ENCODE data around the gene CDKN2B-AS1. TPM values are rescaled to one million over a fixed set of nuclear protein-coding genes. Genes with fewer than 3 reads are reported as not detected.

Gene CDKN2B-AS1
- total RNA-seq, 2 experiments from 2014 or later = 4.4 to 5.6 TPM

DNA sequence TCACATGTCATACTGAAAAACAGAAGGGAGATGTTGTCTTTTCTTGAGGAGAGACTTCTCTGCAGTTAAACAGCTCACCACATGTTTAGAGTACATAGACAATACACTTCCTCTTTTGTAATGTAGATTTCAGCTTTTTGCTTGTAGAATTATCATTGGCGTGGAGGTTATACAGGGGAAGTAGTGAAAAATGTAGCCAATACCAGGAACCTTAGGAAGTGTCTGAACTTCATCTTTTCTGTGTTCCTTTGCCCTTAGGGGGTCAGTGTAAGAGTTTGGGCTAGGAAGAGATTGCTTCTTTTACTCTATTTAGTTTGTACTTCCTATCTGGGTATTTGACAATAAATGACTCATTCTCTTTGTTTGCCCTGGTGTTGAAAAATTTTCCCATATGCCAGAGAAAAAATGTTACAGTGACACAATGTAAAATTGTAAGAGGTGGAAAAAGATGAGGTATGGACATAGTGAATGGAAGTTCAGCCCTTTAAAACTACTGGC, 35.6 kb downstream of the CDKN2B-AS1 start:
- no peaks in the 10 kb centered on the region for H3K9me3 Mint-ChIP-seq
- H3K27me3 Mint-ChIP-seq = peaks cover 26% of the 10 kb centered on the region
- CTCF ChIA-PET = interaction anchor here (1.3 kb wide), 1 partner anchor 21 kb away, joined by 4 read pairs; the partner anchor contains the start of gene CDKN2B
- no peak overlapping the region for H3K4me3 Mint-ChIP-seq
- POLR2A ChIA-PET = no interaction called here
- peaks cover 4% of the 10 kb centered on the region for H3K4me1 Mint-ChIP-seq
- DNase-seq = no peak
- H3K36me3 Mint-ChIP-seq (ENCODE audit: low read depth) = no peaks in the 10 kb centered on the region
- no peak overlapping the region for H3K27ac Mint-ChIP-seq

DNA sequence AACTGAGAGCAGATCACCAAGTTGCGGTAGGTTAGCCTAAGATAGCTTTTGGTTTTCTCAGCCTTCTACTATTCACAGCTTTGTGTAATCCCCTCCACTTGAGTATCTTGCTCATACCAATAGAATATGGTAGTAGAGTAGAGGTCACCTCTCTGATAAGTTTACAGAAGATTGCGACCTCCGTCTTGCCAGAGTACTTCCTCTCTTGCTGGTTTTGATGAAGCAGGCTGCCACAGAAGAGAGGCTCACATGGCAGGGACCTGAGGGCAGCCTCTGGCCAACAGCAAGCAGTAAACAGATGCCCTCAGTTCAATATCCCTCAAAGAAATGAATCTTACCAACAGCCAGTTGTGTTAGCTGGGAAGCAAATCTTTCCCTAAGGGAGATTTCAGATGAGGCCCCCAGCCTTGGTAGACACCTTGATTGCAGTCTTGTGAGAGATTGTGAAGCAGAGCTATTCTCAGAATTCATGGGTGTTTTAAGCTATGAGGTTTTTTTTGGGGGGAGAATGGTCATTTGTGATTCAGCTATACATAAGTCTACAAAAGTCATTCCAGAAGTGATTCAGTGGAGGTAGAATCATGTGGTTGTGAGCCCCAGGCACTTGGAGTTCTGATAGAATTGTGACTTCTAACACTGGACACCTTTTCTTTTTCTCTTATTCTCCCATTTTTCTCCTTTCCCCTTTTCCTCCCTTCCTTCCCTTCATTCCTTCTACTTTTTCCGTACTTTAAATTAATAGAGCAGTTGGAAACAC, 37.2 kb downstream of the CDKN2B-AS1 start:
- POLR2A ChIA-PET = no interaction called here
- H3K27me3 Mint-ChIP-seq = peaks cover 26% of the 10 kb centered on the region
- no peak for DNase-seq
- H3K4me3 Mint-ChIP-seq = no peak overlapping the region
- no peaks in the 10 kb centered on the region for H3K9me3 Mint-ChIP-seq
- peaks cover 15% of the 10 kb centered on the region for H3K4me1 Mint-ChIP-seq
- H3K36me3 Mint-ChIP-seq (ENCODE audit: low read depth) = no peaks in the 10 kb centered on the region
- CTCF ChIA-PET = no interaction called here
- H3K27ac Mint-ChIP-seq = no peak overlapping the region

DNA sequence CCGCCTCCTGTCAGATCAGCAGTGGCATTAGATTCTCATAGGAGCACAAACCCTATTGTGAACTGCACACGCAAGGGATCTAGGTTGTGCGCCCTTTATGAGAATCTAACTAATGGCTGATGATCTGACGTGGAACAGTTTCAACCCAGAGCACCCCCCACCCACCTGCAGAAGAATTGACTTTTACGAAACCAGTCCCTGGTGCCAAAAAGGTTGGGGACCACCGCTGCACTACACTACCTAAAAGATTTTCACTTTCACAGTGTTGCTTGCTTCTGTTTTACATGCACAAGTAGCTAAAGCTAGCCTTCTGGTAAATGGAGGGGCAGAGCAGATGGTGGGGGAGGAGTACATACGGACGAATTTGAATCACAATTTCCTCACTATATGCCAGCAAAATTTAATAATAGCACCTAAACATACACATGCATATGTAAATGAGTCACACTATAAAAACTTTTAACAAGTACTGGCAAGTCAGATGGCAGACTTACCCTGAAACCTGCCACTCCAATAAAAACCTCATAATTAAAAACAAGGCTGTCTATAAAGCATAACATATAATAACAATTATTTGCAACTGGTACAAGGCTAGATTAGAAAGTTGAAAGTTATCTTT, 38.5 kb downstream of the CDKN2B-AS1 start:
- Mint-ChIP-seq H3K4me3 (no peak overlapping the region), H3K9me3 (no peaks in the 10 kb centered on the region), H3K4me1 (peaks cover 17% of the 10 kb centered on the region), H3K36me3 (ENCODE audit: low read depth) (no peaks in the 10 kb centered on the region), H3K27me3 (peaks cover 26% of the 10 kb centered on the region), H3K27ac (no peak overlapping the region)
- POLR2A ChIA-PET = no interaction called here
- CTCF ChIA-PET = no interaction called here
- no peak for DNase-seq

DNA sequence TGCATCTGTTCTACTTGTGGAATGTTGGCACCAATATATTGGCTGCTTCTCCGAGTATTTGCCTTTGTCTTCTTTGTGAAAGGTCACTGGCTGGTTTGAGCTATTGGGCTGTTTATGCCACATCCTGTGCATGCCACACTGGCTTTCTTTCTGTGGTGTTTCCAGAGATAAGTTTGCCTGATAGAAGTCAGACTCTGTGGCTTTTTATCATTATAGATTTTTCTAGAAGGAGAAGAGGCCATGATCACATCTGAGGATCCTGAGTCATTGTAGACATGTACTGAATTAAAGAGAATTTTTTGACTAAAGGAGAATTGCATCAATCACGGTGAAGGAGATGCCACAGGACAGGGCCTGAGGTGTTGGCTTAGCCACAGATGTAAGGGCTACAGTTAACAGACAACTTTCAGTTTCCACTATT, 41.0 kb downstream of the CDKN2B-AS1 start:
- Mint-ChIP-seq H3K27ac (no peak overlapping the region), H3K4me3 (no peak overlapping the region), H3K9me3 (no peaks in the 10 kb centered on the region), H3K4me1 (peaks cover 20% of the 10 kb centered on the region), H3K27me3 (peaks cover 31% of the 10 kb centered on the region), H3K36me3 (ENCODE audit: low read depth) (no peaks in the 10 kb centered on the region)
- POLR2A ChIA-PET = no interaction called here
- no peak for DNase-seq
- CTCF ChIA-PET = interaction anchor here (1.5 kb wide), 1 partner anchor 27 kb away, joined by 8 read pairs; the partner anchor contains the start of gene CDKN2B

DNA sequence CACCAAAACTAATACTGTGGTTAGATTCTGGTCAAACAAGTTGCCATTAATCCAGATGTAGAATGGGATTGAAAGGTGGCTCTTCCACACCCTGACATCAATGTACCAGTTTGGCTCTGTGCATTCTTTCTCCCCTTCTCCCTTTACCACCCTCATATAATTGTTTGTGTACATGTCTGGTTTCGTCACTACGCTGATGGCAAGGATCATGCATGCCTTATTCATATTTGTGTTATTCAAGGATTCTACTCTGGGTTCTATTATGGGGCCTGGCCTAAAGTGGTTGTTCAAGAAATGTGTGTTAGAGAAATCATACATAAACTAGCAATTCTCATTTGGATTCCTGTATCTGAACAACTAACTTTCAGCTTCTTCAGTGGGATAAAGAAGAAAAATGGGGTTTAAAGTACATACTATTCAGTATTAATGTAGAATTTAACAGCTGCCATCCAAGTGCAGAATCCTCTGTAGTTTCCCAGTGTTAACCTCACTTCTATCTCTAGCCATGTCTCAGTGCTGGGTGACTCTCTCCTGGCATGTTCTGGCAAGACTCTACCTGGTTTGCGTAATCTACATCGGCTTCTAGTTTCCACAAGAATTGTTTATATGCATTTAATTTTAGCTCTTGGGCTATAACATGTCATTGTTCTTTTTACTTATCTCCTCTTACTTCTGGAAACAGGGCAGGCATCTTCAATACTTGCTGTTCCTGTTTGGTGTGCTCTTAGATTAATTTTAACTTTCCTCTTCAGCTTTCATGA, 42.5 kb downstream of the CDKN2B-AS1 start:
- Mint-ChIP-seq H3K4me1 (peaks cover 33% of the 10 kb centered on the region), H3K27me3 (peaks cover 34% of the 10 kb centered on the region), H3K36me3 (ENCODE audit: low read depth) (no peaks in the 10 kb centered on the region), H3K4me3 (no peak overlapping the region), H3K9me3 (no peaks in the 10 kb centered on the region), H3K27ac (no peak overlapping the region)
- POLR2A ChIA-PET = no interaction called here
- no peak for DNase-seq
- CTCF ChIA-PET = interaction anchor here (0.5 to 2.3 kb wide), 6 partner anchors 16 to 225 kb away, joined by 3 to 11 read pairs (median 6); partner anchors contain the start of gene CDKN2B

DNA sequence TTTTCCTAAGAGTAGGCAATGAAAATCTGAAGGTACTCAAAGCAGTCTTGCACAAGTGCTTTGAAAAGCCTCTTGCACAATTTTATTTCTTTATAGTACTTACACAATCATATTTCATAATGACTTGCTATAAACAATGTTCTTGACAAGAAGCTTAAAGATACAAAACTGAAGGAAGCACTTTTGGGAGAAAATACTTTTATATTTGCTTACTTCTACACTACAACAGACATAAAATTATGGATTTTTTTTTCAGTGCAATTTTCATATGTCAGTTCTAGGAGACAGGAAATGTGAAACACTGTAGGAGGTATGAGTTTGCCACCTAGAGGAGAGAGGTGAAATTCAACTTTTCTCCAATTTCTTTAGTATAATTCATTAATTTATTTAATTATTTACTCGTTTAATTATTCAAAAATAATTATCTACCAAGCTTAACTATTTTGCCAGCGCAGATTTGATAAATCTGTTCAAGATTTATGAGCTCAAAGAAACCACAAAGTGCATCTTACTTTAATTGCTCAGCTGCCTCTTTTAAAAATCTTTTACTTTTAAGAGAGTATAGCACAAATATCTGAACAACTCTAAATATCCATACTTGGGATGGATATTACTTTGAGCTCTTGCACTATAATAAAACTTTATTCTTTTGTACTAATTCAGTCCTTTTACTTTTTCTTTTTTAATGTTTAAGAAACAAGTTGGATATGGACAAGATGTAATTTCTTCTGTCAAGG, 43.5 kb downstream of the CDKN2B-AS1 start:
- peaks cover 34% of the 10 kb centered on the region for H3K27me3 Mint-ChIP-seq
- ChIA-PET POLR2A (no interaction called here), CTCF (interaction anchor here (0.6 to 2.3 kb wide), 8 partner anchors 12 to 229 kb away, joined by 3 to 11 read pairs (median 3); partner anchors contain the start of gene CDKN2B)
- H3K4me3 Mint-ChIP-seq = no peak overlapping the region
- no peak for DNase-seq
- H3K9me3 Mint-ChIP-seq = no peaks in the 10 kb centered on the region
- no peaks in the 10 kb centered on the region for H3K36me3 Mint-ChIP-seq (ENCODE audit: low read depth)
- peaks cover 33% of the 10 kb centered on the region for H3K4me1 Mint-ChIP-seq
- H3K27ac Mint-ChIP-seq = no peak overlapping the region

DNA sequence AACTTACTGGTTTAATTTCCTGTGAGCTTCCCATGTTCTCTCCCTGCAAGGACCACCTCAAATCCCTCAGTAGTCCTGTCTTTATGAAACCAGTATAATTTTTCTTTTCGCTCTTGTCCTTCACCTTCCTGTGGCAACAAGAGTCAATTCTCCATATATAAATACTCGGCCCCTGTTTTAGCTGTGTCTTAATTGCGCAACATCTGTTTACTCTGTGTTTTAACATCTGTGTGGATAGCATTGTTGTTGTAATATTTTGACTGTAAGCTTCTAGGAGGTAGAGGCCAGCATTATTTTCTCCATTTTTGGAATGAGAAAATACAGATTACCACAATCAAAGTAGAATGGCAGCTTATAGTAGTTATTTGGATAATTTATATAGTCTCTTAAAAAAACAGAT, 44.7 kb downstream of the CDKN2B-AS1 start:
- H3K4me3 Mint-ChIP-seq = no peak overlapping the region
- H3K27ac Mint-ChIP-seq = no peak overlapping the region
- H3K9me3 Mint-ChIP-seq = no peaks in the 10 kb centered on the region
- no peaks in the 10 kb centered on the region for H3K36me3 Mint-ChIP-seq (ENCODE audit: low read depth)
- ChIA-PET CTCF (interaction anchor here (1.1 to 2.3 kb wide), 4 partner anchors 9 to 230 kb away, joined by 3 to 11 read pairs (median 4); no protein-coding TSS in a partner anchor), POLR2A (no interaction called here)
- H3K4me1 Mint-ChIP-seq = peaks cover 33% of the 10 kb centered on the region
- no peak for DNase-seq
- H3K27me3 Mint-ChIP-seq = peaks cover 39% of the 10 kb centered on the region

DNA sequence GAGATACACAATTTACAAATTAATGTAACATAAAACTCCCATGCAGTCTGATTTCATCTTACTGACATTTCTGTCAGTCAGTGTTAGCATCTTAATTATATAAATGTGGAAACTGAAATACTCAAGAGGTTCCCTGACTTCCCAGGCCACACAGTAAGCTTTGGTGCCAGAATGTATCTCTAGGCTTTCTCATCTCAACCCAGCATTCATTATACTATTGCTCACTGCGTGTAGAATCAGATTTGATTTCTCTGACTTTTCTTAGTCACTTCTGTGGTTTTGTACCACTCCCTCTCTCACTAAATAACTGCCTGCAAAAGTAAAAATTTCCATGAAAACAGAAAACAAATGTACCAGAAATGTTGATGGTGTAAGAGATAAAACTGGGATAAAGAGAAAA, 46.2 kb downstream of the CDKN2B-AS1 start:
- peaks cover 44% of the 10 kb centered on the region for H3K27me3 Mint-ChIP-seq
- ChIA-PET POLR2A (no interaction called here), CTCF (interaction anchor here (1.0 kb wide), 1 partner anchor 25 kb away, joined by 4 read pairs; no protein-coding TSS in a partner anchor)
- no peaks in the 10 kb centered on the region for H3K9me3 Mint-ChIP-seq
- H3K4me3 Mint-ChIP-seq = no peak overlapping the region
- DNase-seq = no peak
- no peak overlapping the region for H3K27ac Mint-ChIP-seq
- no peaks in the 10 kb centered on the region for H3K36me3 Mint-ChIP-seq (ENCODE audit: low read depth)
- H3K4me1 Mint-ChIP-seq = peaks cover 37% of the 10 kb centered on the region

DNA sequence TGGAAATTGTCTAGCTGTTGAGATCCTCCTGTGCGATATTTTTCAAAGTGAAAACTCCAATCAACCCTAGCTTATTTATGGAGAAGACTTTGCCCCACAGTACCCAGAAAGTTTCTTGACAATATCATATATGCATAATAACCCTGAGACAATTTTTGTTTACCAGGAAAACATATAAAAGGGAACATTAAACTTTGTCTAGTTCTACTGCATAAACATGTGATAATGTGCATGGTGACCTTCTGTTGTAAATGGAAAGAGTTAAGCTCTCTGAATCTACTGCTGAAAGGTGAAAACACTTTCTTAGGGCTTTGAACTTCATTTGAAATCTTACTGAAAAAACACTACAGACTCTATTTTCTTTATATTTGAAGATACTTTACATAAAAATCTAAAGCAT, 46.8 kb downstream of the CDKN2B-AS1 start:
- ChIA-PET CTCF (interaction anchor here (1.0 to 1.4 kb wide), 4 partner anchors 12 to 231 kb away, joined by 3 to 5 read pairs (median 4); no protein-coding TSS in a partner anchor), POLR2A (no interaction called here)
- DNase-seq = no peak
- Mint-ChIP-seq H3K9me3 (no peaks in the 10 kb centered on the region), H3K36me3 (ENCODE audit: low read depth) (no peaks in the 10 kb centered on the region), H3K27ac (no peak overlapping the region), H3K4me3 (no peak overlapping the region), H3K27me3 (peaks cover 49% of the 10 kb centered on the region), H3K4me1 (peaks cover 37% of the 10 kb centered on the region)

DNA sequence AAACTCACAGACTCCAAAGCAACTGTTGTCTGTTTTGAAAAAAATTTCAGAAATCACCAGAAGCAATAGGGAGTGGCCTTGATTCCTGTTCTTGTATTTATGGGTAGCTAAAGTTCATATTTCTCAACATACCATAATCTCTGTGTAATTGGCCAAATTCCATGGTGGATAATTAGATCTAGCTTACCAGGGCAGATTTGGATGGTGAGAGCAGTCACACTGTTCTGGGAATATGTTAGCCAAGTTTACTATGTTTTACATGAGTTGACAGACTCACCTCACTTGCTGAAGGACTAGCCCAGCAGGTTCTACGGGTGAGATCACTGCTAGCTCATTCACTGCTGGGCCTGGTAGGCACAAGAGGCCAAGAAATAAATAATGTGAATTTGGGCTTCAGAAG, 47.2 kb downstream of the CDKN2B-AS1 start:
- DNase-seq = no peak
- H3K27me3 Mint-ChIP-seq = peaks cover 53% of the 10 kb centered on the region
- no peaks in the 10 kb centered on the region for H3K9me3 Mint-ChIP-seq
- CTCF ChIA-PET = interaction anchor here (1.1 to 1.4 kb wide), 3 partner anchors 11 to 232 kb away, joined by 3 to 5 read pairs (median 4); no protein-coding TSS in a partner anchor
- H3K4me3 Mint-ChIP-seq = no peak overlapping the region
- no peaks in the 10 kb centered on the region for H3K36me3 Mint-ChIP-seq (ENCODE audit: low read depth)
- no peak overlapping the region for H3K27ac Mint-ChIP-seq
- peaks cover 42% of the 10 kb centered on the region for H3K4me1 Mint-ChIP-seq
- POLR2A ChIA-PET = no interaction called here

DNA sequence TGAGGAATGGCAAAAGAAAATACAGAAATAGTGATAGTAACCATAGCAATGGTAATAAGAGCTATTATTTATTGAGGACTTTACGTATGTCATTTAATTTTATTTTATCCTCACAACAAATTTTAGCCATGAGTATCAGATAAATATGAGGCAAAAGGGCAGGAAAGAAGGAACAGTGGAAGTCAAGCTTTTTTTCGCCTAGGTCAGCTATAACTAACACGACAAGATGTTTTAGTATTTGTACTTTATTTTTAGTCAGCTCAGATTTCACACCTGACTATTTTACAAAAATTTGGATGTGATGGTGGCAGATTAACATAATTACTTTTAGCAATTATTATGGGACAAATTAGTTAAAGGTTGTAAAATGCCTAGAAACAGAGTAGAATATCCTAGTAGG, 49.3 kb downstream of the CDKN2B-AS1 start:
- Mint-ChIP-seq H3K4me3 (no peak overlapping the region), H3K36me3 (ENCODE audit: low read depth) (peaks cover 5% of the 10 kb centered on the region), H3K4me1 (peaks cover 45% of the 10 kb centered on the region), H3K9me3 (no peaks in the 10 kb centered on the region), H3K27ac (no peak overlapping the region), H3K27me3 (peaks cover 64% of the 10 kb centered on the region)
- no peak for DNase-seq
- ChIA-PET POLR2A (no interaction called here), CTCF (no interaction called here)

DNA sequence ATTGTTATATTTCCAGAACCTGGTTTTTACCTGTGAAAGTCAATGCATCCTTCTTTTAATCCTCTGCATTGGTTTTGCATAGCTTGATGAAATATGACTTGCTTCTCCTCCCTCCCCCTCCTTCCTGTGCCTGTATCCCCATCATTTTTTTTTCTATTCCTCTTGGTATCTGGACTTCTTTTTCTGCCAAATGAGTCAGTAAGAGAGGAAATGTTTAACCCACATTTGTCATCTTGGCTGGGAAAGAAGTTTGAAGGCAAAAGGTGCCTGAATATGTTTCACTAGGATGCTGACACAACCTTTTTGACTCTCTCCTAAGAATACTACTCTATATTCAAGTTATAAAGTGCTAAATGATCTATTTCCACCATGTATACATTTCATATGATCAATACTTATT, 50.0 kb downstream of the CDKN2B-AS1 start:
- peaks cover 45% of the 10 kb centered on the region for H3K4me1 Mint-ChIP-seq
- ChIA-PET POLR2A (no interaction called here), CTCF (no interaction called here)
- no peak overlapping the region for H3K4me3 Mint-ChIP-seq
- H3K9me3 Mint-ChIP-seq = no peaks in the 10 kb centered on the region
- DNase-seq = no peak
- peaks cover 8% of the 10 kb centered on the region for H3K36me3 Mint-ChIP-seq (ENCODE audit: low read depth)
- peak overlapping the region; percentile 26 for H3K27ac Mint-ChIP-seq
- peaks cover 64% of the 10 kb centered on the region for H3K27me3 Mint-ChIP-seq

All from activated CD4-positive, alpha-beta T cell treated with anti-CD3 and anti-CD28 coated beads, Interleukin-2, amount 10 ng/mL, durations not matched to agents 7 days and 5 days (primary cell).